NCI-H226 (cell line): ENCODE measurements around the gene GSTK1.
A peak's percentile ranks its signal among the peaks of the same experiment; 100 is the strongest.

ENCODE experiments used
- DNase-seq: peaks from one replicate; pipeline ENCODE4 v3.0.0-alpha.2; 2015

The GSTK1 gene

DNA sequence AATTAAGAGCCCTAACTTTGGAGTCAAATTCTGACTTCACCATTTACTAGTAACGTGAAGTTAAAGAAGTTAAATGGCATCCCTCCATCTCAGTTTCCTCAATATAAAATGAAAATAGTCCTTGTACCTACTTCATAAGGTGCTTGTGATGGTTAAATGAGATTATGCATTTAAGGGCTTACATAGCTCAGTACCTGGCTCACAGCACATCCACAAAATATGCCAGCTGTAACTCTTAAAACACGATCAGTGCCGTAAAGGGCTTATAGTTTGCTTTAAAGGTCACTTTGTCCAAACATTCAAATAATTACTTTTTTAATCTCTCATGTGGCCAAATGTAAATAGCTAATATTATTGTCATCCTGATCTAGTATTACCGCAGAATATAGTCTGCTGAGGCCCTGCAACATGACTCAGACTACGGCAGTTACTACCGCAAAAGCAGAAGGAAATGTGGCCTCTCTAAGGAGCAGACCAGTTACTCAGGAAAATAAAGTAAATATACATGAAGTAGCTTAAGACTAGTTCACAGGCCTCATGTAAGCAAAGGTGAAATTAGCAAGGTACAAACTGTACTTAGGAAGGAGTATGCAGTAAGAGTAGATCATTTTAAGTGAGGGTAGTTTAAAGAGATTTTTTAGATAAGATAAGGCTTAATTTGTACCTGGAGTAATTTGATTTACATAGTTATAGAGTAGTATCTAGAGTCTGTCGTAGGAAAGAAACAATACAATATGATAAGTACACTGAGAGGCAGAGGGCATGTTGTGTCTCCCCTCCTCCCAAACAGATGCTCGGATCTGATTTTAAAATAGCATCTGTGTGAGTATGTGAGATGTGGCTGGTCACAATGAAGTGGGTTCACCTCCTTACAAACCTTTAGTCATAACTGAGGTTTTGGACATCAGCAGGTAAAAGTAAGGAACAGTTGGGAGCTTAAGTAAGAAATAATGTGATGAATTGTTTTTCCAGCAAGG lies 38.0 kb downstream of the GSTK1 start:
- DNase-seq: no peak

DNA sequence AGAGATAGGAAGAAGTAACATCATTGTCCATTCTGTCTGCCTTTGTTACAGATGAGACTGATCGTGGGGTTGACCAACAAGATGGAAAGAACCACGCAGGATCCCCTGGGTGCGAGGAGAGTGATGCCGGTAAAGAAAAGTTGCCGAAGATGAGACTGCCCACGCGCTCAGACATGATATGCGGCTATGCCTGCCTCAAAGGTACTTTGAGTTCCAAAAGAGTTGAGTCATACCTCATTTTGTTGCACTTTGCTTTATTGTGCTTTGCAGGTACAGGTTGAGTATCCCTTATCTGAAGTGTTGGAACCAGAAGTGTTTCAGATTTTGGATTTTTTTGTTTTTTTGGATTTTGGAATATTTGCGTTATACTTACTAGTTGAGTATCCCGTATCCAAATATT lies 40.5 kb downstream of the GSTK1 start:
- no peak for DNase-seq

DNA sequence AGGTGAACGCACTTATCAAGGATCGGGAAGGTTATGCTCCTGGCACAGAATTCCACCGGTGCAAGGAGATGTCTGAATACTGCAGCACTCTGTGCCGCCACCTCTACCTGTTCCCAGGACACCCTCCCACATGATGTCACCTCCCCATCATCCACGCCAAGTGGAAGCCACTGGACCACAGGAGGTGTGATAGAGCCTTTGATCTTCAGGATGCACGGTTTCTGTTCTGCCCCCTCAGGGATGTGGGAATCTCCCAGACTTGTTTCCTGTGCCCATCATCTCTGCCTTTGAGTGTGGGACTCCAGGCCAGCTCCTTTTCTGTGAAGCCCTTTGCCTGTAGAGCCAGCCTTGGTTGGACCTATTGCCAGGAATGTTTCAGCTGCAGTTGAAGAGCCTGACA lies 41.7 kb downstream of the GSTK1 start:
- no peak for DNase-seq

DNA sequence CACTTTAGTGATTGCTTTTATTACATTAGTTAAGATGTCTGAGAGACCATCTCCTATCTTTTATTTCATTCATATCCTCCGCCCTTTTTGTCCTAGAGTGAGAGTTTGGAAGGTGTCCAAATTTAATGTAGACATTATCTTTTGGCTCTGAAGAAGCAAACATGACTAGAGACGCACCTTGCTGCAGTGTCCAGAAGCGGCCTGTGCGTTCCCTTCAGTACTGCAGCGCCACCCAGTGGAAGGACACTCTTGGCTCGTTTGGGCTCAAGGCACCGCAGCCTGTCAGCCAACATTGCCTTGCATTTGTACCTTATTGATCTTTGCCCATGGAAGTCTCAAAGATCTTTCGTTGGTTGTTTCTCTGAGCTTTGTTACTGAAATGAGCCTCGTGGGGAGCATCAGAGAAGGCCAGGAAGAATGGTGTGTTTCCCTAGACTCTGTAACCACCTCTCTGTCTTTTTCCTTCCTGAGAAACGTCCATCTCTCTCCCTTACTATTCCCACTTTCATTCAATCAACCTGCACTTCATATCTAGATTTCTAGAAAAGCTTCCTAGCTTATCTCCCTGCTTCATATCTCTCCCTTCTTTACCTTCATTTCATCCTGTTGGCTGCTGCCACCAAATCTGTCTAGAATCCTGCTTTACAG lies 42.3 kb downstream of the GSTK1 start:
- peak; percentile 18 for DNase-seq

DNA sequence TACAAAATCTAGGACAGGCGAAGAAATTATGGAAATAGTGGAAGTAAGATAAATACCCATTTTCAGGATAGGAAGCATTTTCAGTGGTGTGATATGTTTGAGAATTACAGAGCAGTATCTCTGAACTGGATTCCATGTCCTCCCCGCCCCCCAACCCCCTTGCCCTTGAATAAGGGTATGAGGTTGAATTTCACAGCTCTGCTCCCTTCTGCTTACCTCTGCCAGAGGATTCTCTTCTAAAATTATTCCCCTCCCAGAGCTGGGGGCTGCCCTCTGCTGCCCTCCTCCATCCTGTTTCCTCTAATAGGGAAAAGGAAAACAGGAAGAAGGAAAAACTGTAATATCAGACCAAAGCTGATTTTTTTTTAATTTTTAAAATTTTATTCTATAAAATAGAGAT lies 45.4 kb downstream of the GSTK1 start:
- no peak for DNase-seq

DNA sequence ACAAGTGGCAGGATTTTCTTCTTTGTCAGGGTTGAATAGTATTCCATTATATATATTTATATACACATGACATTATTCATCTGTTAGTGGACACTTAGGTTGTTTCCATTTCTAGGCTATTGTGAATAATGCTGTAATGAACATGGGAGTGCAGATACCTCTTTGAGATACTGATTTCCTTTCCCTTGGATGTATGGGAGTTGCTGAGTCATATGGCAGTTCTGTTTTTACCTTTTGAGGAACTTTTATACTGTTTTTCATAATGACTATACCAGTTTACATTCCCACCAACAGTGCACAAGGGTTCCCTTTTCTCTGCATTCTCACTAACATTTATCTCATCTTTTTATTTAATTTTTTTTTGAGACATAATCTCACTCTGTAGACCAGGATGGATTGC lies 50.9 kb downstream of the GSTK1 start:
- no peak for DNase-seq

DNA sequence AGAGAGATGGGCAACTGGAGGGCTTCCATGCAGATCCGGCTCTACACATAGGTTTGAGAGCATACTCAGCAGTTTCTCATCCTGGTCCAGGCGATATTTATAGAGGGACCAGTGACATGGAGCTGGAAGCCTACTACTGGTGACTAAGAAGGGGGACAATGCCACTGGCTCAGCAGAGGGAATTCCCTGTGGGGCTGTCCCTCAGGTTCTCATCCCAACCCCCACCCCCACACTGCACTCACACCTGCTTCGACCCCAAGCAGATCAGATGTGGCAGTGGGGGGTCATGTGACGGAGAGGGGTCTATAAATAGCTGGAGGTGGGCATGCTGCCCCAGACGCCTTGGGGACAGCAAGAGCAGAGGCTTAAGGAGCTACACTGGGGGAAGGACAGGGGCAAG lies 52.5 kb downstream of the GSTK1 start, which contains the start of gene CLCN1:
CLCN1 (plus strand) TSS at position 336 of the 400 bp plus-strand sequence. CDS start 102 bp downstream, outside the sequence.
- DNase-seq: no peak

DNA sequence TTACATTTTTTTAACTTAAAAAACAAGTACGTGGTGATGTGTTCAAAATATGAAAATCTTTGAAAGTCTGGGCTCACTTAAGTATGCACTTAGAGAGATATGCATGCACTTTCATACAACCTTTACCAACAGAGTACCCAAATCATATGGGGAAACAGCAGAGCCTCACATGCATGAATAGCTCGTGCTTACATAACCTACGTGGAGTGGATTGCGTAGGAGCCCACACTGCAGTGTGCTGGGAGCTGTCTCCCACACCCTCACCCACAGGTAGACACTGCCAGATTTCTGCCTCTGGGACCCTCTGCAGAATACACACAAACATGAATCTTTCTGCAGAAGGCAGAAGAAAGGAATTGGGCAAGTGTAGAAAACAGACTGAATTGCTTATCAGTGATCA lies 53.3 kb downstream of the GSTK1 start:
- DNase-seq: no peak

DNA sequence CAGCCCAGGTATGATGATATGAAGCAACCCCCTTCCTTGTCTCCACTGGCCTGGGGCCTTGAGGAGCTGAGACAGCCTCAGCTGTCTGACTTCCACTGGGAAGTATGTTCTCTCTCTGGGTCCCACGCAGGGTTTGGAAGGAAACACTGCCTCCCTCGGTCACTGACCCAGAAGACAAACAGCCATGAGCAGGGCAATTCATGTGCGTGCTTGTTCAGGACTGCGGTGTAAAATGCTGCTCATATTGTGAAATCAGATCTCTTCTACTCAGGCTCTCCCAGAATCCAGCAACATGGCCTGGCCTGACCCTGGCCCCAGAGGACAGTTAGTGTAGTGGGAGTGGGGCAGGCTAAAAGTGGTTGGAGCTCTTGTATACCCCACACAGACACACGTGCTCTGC lies 55.4 kb downstream of the GSTK1 start:
- no peak for DNase-seq
